Endothelial cell of umbilical vein (primary cell): ENCODE results near the gene SMG1. TPM values are rescaled to one million over a fixed set of nuclear protein-coding genes. Genes with fewer than 3 reads are reported as not detected.

Experiments used
- BruUV-seq: library from RNA; stranded (reverse); fragments of 400-500 nt; replicated peaks from 2 replicates; lab custom pipeline; 2021; lab: Mats Ljungman, UMichigan
- CTCF ChIA-PET: fragments of 300-600, 350-600 bp; sonication (Branson Sonifier 250); formaldehyde crosslinking; loops from one replicate; lab custom pipeline; 2021; ENCODE audit warnings: antibody characterized with exemption, inconsistent platforms; lab: Charles Lee
- POLR2A ChIA-PET: fragments of 300-600, 350-600 bp; sonication (Branson Sonifier 250); formaldehyde crosslinking; loops from one replicate; lab custom pipeline; 2021; ENCODE audit warnings: antibody characterized with exemption, inconsistent platforms; lab: Charles Lee
- DNase-seq: peaks from one replicate; pipeline ENCODE4 v3.0.0-alpha.2; 2011; ENCODE audit warnings: low read depth, low spot score
- FAIRE-seq: peaks from 2 replicates; lab custom pipeline; 2011; peaks lifted over from hg19 to GRCh38; lab: Jason Lieb, UNC
- H2AFZ ChIP-seq: 2 replicates; pipeline ENCODE4 v1.6.0; 2012; ENCODE audit warnings: low read depth, low read length, control low read depth, inconsistent platforms
- H3K27ac ChIP-seq: 2 replicates; pipeline ENCODE4 v1.5.1; 2011; ENCODE audit warnings: low read depth, mild to moderate bottlenecking, control low read depth, low read length, moderate library complexity; ENCODE audit not compliant: insufficient read depth
- H3K27me3 ChIP-seq, 2 experiments: 2 replicates each; pipeline versions ENCODE4 v1.6.0 to v1.6.1; 2011; ENCODE audit warnings: low read length in 2 of 2, mixed read lengths in 1 of 2; ENCODE audit not compliant: control insufficient read depth in 2 of 2, insufficient read depth in 2 of 2
- H3K36me3 ChIP-seq, 2 experiments: 2 replicates in 1 of 2; 3 replicates in 1 of 2; pipeline ENCODE4 v1.5.1; 2011; ENCODE audit warnings: low read length in 2 of 2, mild to moderate bottlenecking in 1 of 2, moderate library complexity in 1 of 2; ENCODE audit not compliant: control insufficient read depth in 2 of 2, insufficient read depth in 2 of 2; ENCODE audit errors: extremely low read depth in 1 of 2
- H3K4me1 ChIP-seq: 3 replicates; pipeline ENCODE4 v1.5.1; 2011; ENCODE audit warnings: mild to moderate bottlenecking, low read length; ENCODE audit not compliant: control insufficient read depth, insufficient read depth; ENCODE audit errors: extremely low read depth
- H3K4me2 ChIP-seq: 2 replicates; pipeline ENCODE4 v1.6.1; 2011; ENCODE audit warnings: low read length, control low read depth, mixed read lengths; ENCODE audit not compliant: insufficient read depth
- H3K4me3 ChIP-seq, 3 experiments: fragments of 200-600 bp in 1 of 3; sonication (generic), shearing (Covaris generic) in 1 of 3; replicated peaks in 1 of 3; 2 replicates each; pipeline ENCODE4 v1.5.1; 2011 to 2016; ENCODE audit warnings: control low read depth in 3 of 3, low read length in 3 of 3, mild to moderate bottlenecking in 2 of 3, inconsistent platforms in 1 of 3, low read depth in 1 of 3, moderate library complexity in 1 of 3; ENCODE audit not compliant: insufficient read depth in 1 of 3
- H3K79me2 ChIP-seq: 2 replicates; pipeline ENCODE4 v1.6.0; 2012; ENCODE audit warnings: low read length, inconsistent platforms; ENCODE audit not compliant: control insufficient read depth, insufficient read depth
- H3K9ac ChIP-seq: replicated peaks from 2 replicates; pipeline ENCODE3; 2011; ENCODE audit warnings: low read length, control low read depth; ENCODE audit not compliant: insufficient read depth; ENCODE audit errors: extremely low read depth
- H3K9me1 ChIP-seq: replicated peaks from 3 replicates; pipeline ENCODE4 v1.6.0; 2011; ENCODE audit warnings: mild to moderate bottlenecking, low read length; ENCODE audit not compliant: control insufficient read depth, insufficient read depth; ENCODE audit errors: extremely low read depth
- H3K9me3 ChIP-seq: replicated peaks from 2 replicates; pipeline ENCODE4 v1.5.1; 2012; ENCODE audit warnings: low read length, inconsistent platforms; ENCODE audit not compliant: control insufficient read depth, insufficient read depth
- H4K20me1 ChIP-seq: replicated peaks from 2 replicates; pipeline ENCODE3; 2011; ENCODE audit warnings: mild to moderate bottlenecking, low read length; ENCODE audit not compliant: control insufficient read depth, insufficient read depth; ENCODE audit errors: extremely low read depth
- CTCF ChIP-seq, 2 donors: IDR thresholded peaks; 1 replicate in 1 of 2; 2 replicates in 1 of 2; pipeline ENCODE4 v1.5.1; 2011; ENCODE audit warnings: low read length in 2 of 2, mild to moderate bottlenecking in 2 of 2, moderate library complexity in 2 of 2, control low read depth in 1 of 2, inconsistent platforms in 1 of 2, low read depth in 1 of 2; ENCODE audit not compliant: insufficient read depth in 1 of 2; ENCODE audit errors: extremely low read depth in 1 of 2
- EZH2 ChIP-seq: IDR thresholded peaks from 2 replicates; pipeline ENCODE4 v1.6.1; 2012; ENCODE audit warnings: borderline replicate concordance, low read depth, mild to moderate bottlenecking, moderate library complexity, low read length, inconsistent platforms; ENCODE audit not compliant: severe bottlenecking
- FOS ChIP-seq: IDR thresholded peaks from 2 replicates; pipeline ENCODE4 v1.6.1; 2011; ENCODE audit warnings: mild to moderate bottlenecking, low read length, moderate library complexity, borderline replicate concordance; ENCODE audit not compliant: insufficient read depth
- GATA2 ChIP-seq: IDR thresholded peaks from 2 replicates; pipeline ENCODE4 v1.7.0; 2011; ENCODE audit warnings: low read depth, mild to moderate bottlenecking, moderate library complexity, mixed read lengths, low read length; ENCODE audit not compliant: insufficient read length, insufficient read depth
- JUN ChIP-seq: IDR thresholded peaks from 2 replicates; pipeline ENCODE4 v1.6.1; 2011; ENCODE audit warnings: borderline replicate concordance, low read depth; ENCODE audit not compliant: insufficient read length, insufficient read depth
- MAX ChIP-seq: IDR thresholded peaks from 2 replicates; pipeline ENCODE4 v1.6.1; 2011; ENCODE audit not compliant: insufficient read depth, insufficient read length
- MYC ChIP-seq: IDR thresholded peaks from one replicate; pipeline ENCODE4 v1.6.1; 2011; ENCODE audit warnings: mild to moderate bottlenecking, low read depth, low read length
- POLR2A ChIP-seq: IDR thresholded peaks from 2 replicates; pipeline ENCODE4 v1.6.1; 2012; ENCODE audit warnings: low read depth, mild to moderate bottlenecking, control low read depth, low read length
- POLR2AphosphoS5 ChIP-seq: IDR thresholded peaks from 2 replicates; pipeline ENCODE4 v1.6.1; 2012; ENCODE audit warnings: low read depth, mild to moderate bottlenecking, control low read depth, low read length, moderate library complexity; ENCODE audit not compliant: insufficient read depth
- dilution Hi-C: fragments of 300-500 bp; cut with MboI; formaldehyde crosslinking; loops from one replicate; pipeline ENCODE4 v1.15.0; 2019; ENCODE audit warnings: low sequenced_read_pairs; ENCODE audit not compliant: extremely low pct_ligation_motif_present
- intact Hi-C: fragments of 100-400 bp; cut with micrococcal nuclease; formaldehyde crosslinking; loops from one replicate; pipeline ENCODE4 v1.10.0; 2022
- polyA plus RNA-seq, 4 experiments: library from polyadenylated mRNA; depleted of rRNA in 3 of 4; stranded (reverse) in 3 of 4; unstranded in 1 of 4; fragments of >200 nt; gene quantifications; 2 replicates each; pipeline versions ENCODE4 v1.2.1 to v1.2.3, GENCODE V29; 2011 to 2012; ENCODE audit warnings: missing spikeins in 1 of 4
- total RNA-seq: library from RNA; stranded (reverse); gene quantifications from 2 replicates; pipeline ENCODE4 v1.2.3, GENCODE V29; 2021

The SMG1 gene
- total and polyA plus RNA-seq, 2 donors (not counting 3 experiments of a cell fraction or from before 2014, with no cell fraction given) = 14.0 to 90.8 TPM

- peak within 1 kb of the TSS; percentile 39 for H2AFZ ChIP-seq
- peaks cover 49% of the 10 kb centered on the region for H3K79me2 ChIP-seq
- peak within 1 kb of the TSS; percentile 99 for H3K4me2 ChIP-seq
- peak within 1 kb of the TSS; percentile 71 for H3K27ac ChIP-seq
- peak within 1 kb of the TSS; percentile 77 to 98 (median 92) for H3K4me3 ChIP-seq
- peaks cover 0 to 2% of the 10 kb centered on the region in 2 experiments for H3K36me3 ChIP-seq
- intact Hi-C loops = loop anchor here (1.0 to 10.0 kb wide), 5 partner anchors 11 to 723 kb away; partner anchors contain the start of genes CCP110, GDE1, ITPRIPL2 and RPS15A
- CTCF ChIA-PET = interaction anchor here (0.6 to 7.0 kb wide), 18 partner anchors 9 to 754 kb away, joined by 3 to 80 read pairs (median 4); partner anchors contain the start of genes COQ7, RPS15A, SMG1 and VPS35L
- peaks cover 10% of the 10 kb centered on the region for H4K20me1 ChIP-seq
- dilution Hi-C loops = no loop called here
- peak; percentile 95 to 96 for TF ChIP-seq CTCF (IDR thresholded peaks at IDR 0.05; ENCODE audit: extremely low read depth in 1 of 2, insufficient read depth in 1 of 2, low read depth in 1 of 2, low read length in 2 of 2)
- TF ChIP-seq MAX = peak; percentile 25
- no peak for TF ChIP-seq GATA2
- peak; percentile 100 for TF ChIP-seq POLR2A
- TF ChIP-seq POLR2AphosphoS5 = peak; percentile 100
- peak; percentile 39 for TF ChIP-seq FOS
- TF ChIP-seq JUN = no peak
- no peak for TF ChIP-seq EZH2
- TF ChIP-seq MYC = no peak
- no TSS peak for BruUV-seq
- peaks cover 62% of the 10 kb centered on the region for H3K4me1 ChIP-seq
- FAIRE-seq (peak; percentile 89), DNase-seq (peak; percentile 100)
- H3K9me3 ChIP-seq = no peaks in the 10 kb centered on the region
- H3K9ac ChIP-seq = peak within 1 kb of the TSS; percentile 95
- H3K27me3 ChIP-seq = no peaks in the 10 kb centered on the region
- POLR2A ChIA-PET = interaction anchor here (0.6 to 5.0 kb wide), 8 partner anchors 8 to 284 kb away, joined by 3 to 81 read pairs (median 4); partner anchors contain the start of gene RPS15A
- no peaks in the 10 kb centered on the region for H3K9me1 ChIP-seq
Observed at GRCh38 chr16:18801145-18801972, 124.8 kb downstream of the SMG1 start, which contains the start of gene ARL6IP1. ARL6IP1 (minus strand) TSS chr16:18801549; CDS start chr16:18801466, 83 bp downstream.
